ENCODE data around the gene LTV1.

- TF ChIP-seq CTCF (IDR thresholded peaks at IDR 0.05) (no peak), EZH2 (IDR thresholded peaks at IDR 0.05; ENCODE audit: borderline replicate concordance, insufficient read depth, low read depth, low read length, poor library complexity, severe bottlenecking) (no peak)
Observed at GRCh38 chr6:143863771-143864170, 20.6 kb downstream of the LTV1 start.

Data from B cell (primary cell).